Activated naive CD8-positive, alpha-beta T cell treated with anti-CD3 and anti-CD28 coated beads, Interleukin-2, amount 10 ng/mL, durations not matched to agents 7 days and 5 days (primary cell): ENCODE measurements around the gene CTNNA2. TPM values are rescaled to one million over a fixed set of nuclear protein-coding genes. Genes with fewer than 3 reads are reported as not detected.
"Not testable (repeated sequence)": the region's sequence is repeated elsewhere in the genome, so short reads cannot be mapped to it uniquely, and the experiment has no call there.

ENCODE experiments used
- ATAC-seq: fragments of 150-1000 bp; cut with Tn5 transposase; one replicate; pipeline ENCODE4 v1.10.0; 2021; ENCODE audit warnings: low read depth, moderate library complexity
- POLR2A ChIA-PET: fragments of 350-600 bp; sonication (Branson Sonifier 250); formaldehyde crosslinking; loops from one replicate; lab custom pipeline; 2021; ENCODE audit warnings: antibody characterized with exemption; lab: Charles Lee
- DNase-seq: peaks from one replicate; pipeline ENCODE4 v3.0.0; 2021
- H3K27ac Mint-ChIP-seq: one replicate; pipeline ENCODE4 v1.8.0; 2022; ENCODE audit warnings: mild to moderate bottlenecking, mixed read lengths
- H3K27me3 Mint-ChIP-seq: one replicate; pipeline ENCODE4 v1.8.0; 2022; ENCODE audit warnings: mild to moderate bottlenecking, moderate library complexity, mixed read lengths
- H3K36me3 Mint-ChIP-seq: one replicate; pipeline ENCODE4 v1.8.0; 2021; ENCODE audit warnings: mild to moderate bottlenecking, mixed read lengths
- H3K4me1 Mint-ChIP-seq: one replicate; pipeline ENCODE4 v1.8.0; 2021; ENCODE audit warnings: mixed read lengths
- H3K4me3 Mint-ChIP-seq: one replicate; pipeline ENCODE4 v1.8.0; 2022; ENCODE audit warnings: mild to moderate bottlenecking, moderate library complexity, mixed read lengths
- H3K9me3 Mint-ChIP-seq: one replicate; pipeline ENCODE4 v1.8.0; 2021; ENCODE audit warnings: mixed read lengths
- total RNA-seq, 2 experiments: library from RNA; stranded (reverse); gene quantifications; one replicate each; pipeline ENCODE4 v1.2.3, GENCODE V29; 2021

CTNNA2 gene
- total RNA-seq, 2 experiments from 2014 or later, result not detected

- H3K27ac Mint-ChIP-seq, result no peak overlapping the region
- DNase-seq, result no peak
- no peaks in the 10 kb centered on the region for H3K9me3 Mint-ChIP-seq
- no peaks in the 10 kb centered on the region for H3K27me3 Mint-ChIP-seq
- no peaks in the 10 kb centered on the region for H3K36me3 Mint-ChIP-seq
- no peak overlapping the region for H3K4me3 Mint-ChIP-seq
- ATAC-seq, result no peak
- no peaks in the 10 kb centered on the region for H3K4me1 Mint-ChIP-seq
- POLR2A ChIA-PET, result no interaction called here
Measured at GRCh38 chr2:80022018-80022417, 509.2 kb downstream of the CTNNA2 start.

GRCh38 chr2:80026040-80026729 lies 513.3 kb downstream of the CTNNA2 start:
- POLR2A ChIA-PET, result no interaction called here
- Mint-ChIP-seq H3K4me1 (no peaks in the 10 kb centered on the region), H3K9me3 (no peaks in the 10 kb centered on the region), H3K36me3 (no peaks in the 10 kb centered on the region), H3K4me3 (no peak overlapping the region), H3K27ac (no peak overlapping the region), H3K27me3 (no peaks in the 10 kb centered on the region)
- ATAC-seq (no peak), DNase-seq (no peak)

GRCh38 chr2:80028051-80028450 lies 515.2 kb downstream of the CTNNA2 start:
- H3K36me3 Mint-ChIP-seq, result no peaks in the 10 kb centered on the region
- ATAC-seq, result no peak
- POLR2A ChIA-PET, result no interaction called here

GRCh38 chr2:80028584-80028983 lies 515.7 kb downstream of the CTNNA2 start:
- no peak overlapping the region for H3K4me3 Mint-ChIP-seq
- no peaks in the 10 kb centered on the region for H3K4me1 Mint-ChIP-seq
- H3K27ac Mint-ChIP-seq, result no peak overlapping the region
- ATAC-seq (no peak), DNase-seq (no peak)
- H3K36me3 Mint-ChIP-seq, result no peaks in the 10 kb centered on the region
- H3K27me3 Mint-ChIP-seq, result no peaks in the 10 kb centered on the region
- POLR2A ChIA-PET, result no interaction called here
- H3K9me3 Mint-ChIP-seq, result no peaks in the 10 kb centered on the region

More at GRCh38 chr2:80028051-80028450, 515.2 kb downstream of the CTNNA2 start:
- DNase-seq, result no peak
- Mint-ChIP-seq H3K4me1 (no peaks in the 10 kb centered on the region), H3K4me3 (no peak overlapping the region), H3K9me3 (no peaks in the 10 kb centered on the region), H3K27ac (no peak overlapping the region), H3K27me3 (no peaks in the 10 kb centered on the region)

- no peaks in the 10 kb centered on the region for H3K36me3 Mint-ChIP-seq
- H3K9me3 Mint-ChIP-seq, result no peaks in the 10 kb centered on the region
- ATAC-seq (no peak), DNase-seq (no peak)
- H3K27me3 Mint-ChIP-seq, result no peaks in the 10 kb centered on the region
- no peak overlapping the region for H3K4me3 Mint-ChIP-seq
- POLR2A ChIA-PET, result no interaction called here
- no peaks in the 10 kb centered on the region for H3K4me1 Mint-ChIP-seq
- H3K27ac Mint-ChIP-seq, result no peak overlapping the region
Measured at GRCh38 chr2:80030135-80030534, 517.3 kb downstream of the CTNNA2 start.

GRCh38 chr2:80032684-80033083 lies 519.8 kb downstream of the CTNNA2 start:
- H3K27ac Mint-ChIP-seq, ATAC-seq, H3K9me3 Mint-ChIP-seq, H3K36me3 Mint-ChIP-seq, DNase-seq, H3K4me3 Mint-ChIP-seq, POLR2A ChIA-PET, H3K4me1 Mint-ChIP-seq, H3K27me3 Mint-ChIP-seq: not testable (repeated sequence)

GRCh38 chr2:80035749-80036285 lies 523.0 kb downstream of the CTNNA2 start:
- Mint-ChIP-seq H3K27ac (no peak overlapping the region), H3K36me3 (no peaks in the 10 kb centered on the region), H3K4me3 (no peak overlapping the region), H3K27me3 (no peaks in the 10 kb centered on the region), H3K4me1 (no peaks in the 10 kb centered on the region), H3K9me3 (peaks cover 2% of the 10 kb centered on the region)
- DNase-seq (no peak), ATAC-seq (no peak)
- POLR2A ChIA-PET, result no interaction called here

GRCh38 chr2:80037310-80037709 lies 524.5 kb downstream of the CTNNA2 start:
- Mint-ChIP-seq H3K4me3 (no peak overlapping the region), H3K36me3 (no peaks in the 10 kb centered on the region), H3K27me3 (no peaks in the 10 kb centered on the region), H3K9me3 (peaks cover 2% of the 10 kb centered on the region), H3K4me1 (no peaks in the 10 kb centered on the region), H3K27ac (no peak overlapping the region)
- POLR2A ChIA-PET, result no interaction called here
- ATAC-seq (no peak), DNase-seq (no peak)

GRCh38 chr2:80040226-80040625 lies 527.4 kb downstream of the CTNNA2 start:
- H3K4me1 Mint-ChIP-seq, result no peaks in the 10 kb centered on the region
- H3K36me3 Mint-ChIP-seq, result no peaks in the 10 kb centered on the region
- peaks cover 2% of the 10 kb centered on the region for H3K9me3 Mint-ChIP-seq
- no peak overlapping the region for H3K4me3 Mint-ChIP-seq
- H3K27me3 Mint-ChIP-seq, result no peaks in the 10 kb centered on the region
- POLR2A ChIA-PET, result no interaction called here
- ATAC-seq, result no peak
- DNase-seq, result no peak
- H3K27ac Mint-ChIP-seq, result no peak overlapping the region

GRCh38 chr2:80042635-80043034 lies 529.8 kb downstream of the CTNNA2 start:
- no peak overlapping the region for H3K4me3 Mint-ChIP-seq
- no peak for ATAC-seq
- H3K27me3 Mint-ChIP-seq, result no peaks in the 10 kb centered on the region
- H3K27ac Mint-ChIP-seq, result no peak overlapping the region
- no peaks in the 10 kb centered on the region for H3K9me3 Mint-ChIP-seq
- POLR2A ChIA-PET, result no interaction called here
- H3K36me3 Mint-ChIP-seq, result no peaks in the 10 kb centered on the region
- no peaks in the 10 kb centered on the region for H3K4me1 Mint-ChIP-seq
- no peak for DNase-seq

- ATAC-seq (no peak), DNase-seq (no peak)
- Mint-ChIP-seq H3K9me3 (no peaks in the 10 kb centered on the region), H3K27ac (no peak overlapping the region), H3K4me3 (no peak overlapping the region), H3K27me3 (no peaks in the 10 kb centered on the region), H3K4me1 (no peaks in the 10 kb centered on the region), H3K36me3 (no peaks in the 10 kb centered on the region)
- POLR2A ChIA-PET, result no interaction called here
Measured at GRCh38 chr2:80048296-80048695, 535.4 kb downstream of the CTNNA2 start.

GRCh38 chr2:80050246-80050645 lies 537.4 kb downstream of the CTNNA2 start:
- POLR2A ChIA-PET, result no interaction called here
- no peak for DNase-seq
- H3K4me1 Mint-ChIP-seq, result no peaks in the 10 kb centered on the region
- no peaks in the 10 kb centered on the region for H3K27me3 Mint-ChIP-seq
- no peaks in the 10 kb centered on the region for H3K36me3 Mint-ChIP-seq
- no peaks in the 10 kb centered on the region for H3K9me3 Mint-ChIP-seq
- H3K4me3 Mint-ChIP-seq, result no peak overlapping the region
- H3K27ac Mint-ChIP-seq, result no peak overlapping the region
- ATAC-seq, result no peak

GRCh38 chr2:80053522-80054345 lies 540.9 kb downstream of the CTNNA2 start:
- Mint-ChIP-seq H3K36me3 (no peaks in the 10 kb centered on the region), H3K9me3 (no peaks in the 10 kb centered on the region), H3K27ac (no peak overlapping the region), H3K4me3 (no peak overlapping the region), H3K27me3 (no peaks in the 10 kb centered on the region), H3K4me1 (no peaks in the 10 kb centered on the region)
- ATAC-seq (no peak), DNase-seq (no peak)
- POLR2A ChIA-PET, result no interaction called here

GRCh38 chr2:80054346-80054675 lies 541.5 kb downstream of the CTNNA2 start:
- Mint-ChIP-seq H3K27me3 (no peaks in the 10 kb centered on the region), H3K4me3 (no peak overlapping the region), H3K27ac (no peak overlapping the region), H3K36me3 (no peaks in the 10 kb centered on the region), H3K9me3 (no peaks in the 10 kb centered on the region), H3K4me1 (no peaks in the 10 kb centered on the region)
- ATAC-seq (no peak), DNase-seq (no peak)
- POLR2A ChIA-PET, result no interaction called here
